SW480 (cell line): Measurements from ENCODE around the gene STXBP1.
"Not testable (repeated sequence)": the region's sequence is repeated elsewhere in the genome, so short reads cannot be mapped to it uniquely, and the experiment has no call there.

Source experiments
- DNase-seq: peaks from one replicate; pipeline ENCODE4 v3.0.0-alpha.2; 2016; ENCODE audit warnings: low spot score

Gene STXBP1

DNA sequence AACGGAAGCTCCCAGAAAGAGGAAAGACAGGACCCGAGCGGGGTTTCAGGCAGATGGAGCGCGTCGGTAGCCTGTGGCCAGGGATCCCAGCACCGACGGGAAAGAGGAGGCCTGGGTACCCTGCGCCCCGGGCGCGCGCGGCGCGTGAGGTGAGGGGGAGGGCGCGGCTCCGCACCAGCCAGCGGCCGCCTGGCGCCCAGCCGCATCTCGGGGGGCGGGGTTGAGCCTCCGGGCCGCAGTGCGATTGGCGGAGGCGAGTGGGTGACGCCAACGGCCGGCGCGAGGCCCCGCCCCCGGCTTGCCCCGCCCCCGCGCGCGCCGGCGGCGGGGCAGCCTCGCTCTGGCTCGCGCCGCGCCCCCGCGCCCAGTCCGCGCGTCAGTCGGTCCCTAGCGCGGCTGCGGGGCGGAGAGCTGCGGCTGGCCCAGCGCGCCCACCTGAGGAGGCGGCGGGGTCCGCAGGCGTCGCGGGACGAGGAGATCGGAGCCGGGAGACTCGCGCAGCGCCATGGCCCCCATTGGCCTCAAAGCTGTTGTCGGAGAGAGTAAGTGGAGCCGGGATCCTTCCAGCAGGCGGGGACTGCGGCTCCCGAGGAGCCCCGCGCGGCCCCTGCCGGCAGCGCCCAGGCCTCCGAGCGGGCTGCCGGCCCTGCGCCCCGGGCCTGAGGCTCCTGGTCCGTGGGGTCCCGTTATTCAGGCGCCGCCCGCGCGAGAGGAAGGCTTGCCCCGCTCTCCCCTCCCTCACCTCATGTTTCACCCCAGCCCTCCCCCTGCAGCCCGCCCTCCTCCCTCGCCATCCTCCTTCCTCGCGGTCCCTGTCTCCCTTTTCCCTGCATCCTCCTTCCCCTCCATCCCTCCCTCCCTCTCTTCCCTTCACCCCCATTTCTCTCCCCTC is at the start of gene STXBP1:
Gene STXBP1, plus strand, starts transcription at position 379 of the 892 bp plus-strand sequence. Its CDS starts 127 bp downstream, at position 506.
- DNase-seq, result peak; percentile 78

DNA sequence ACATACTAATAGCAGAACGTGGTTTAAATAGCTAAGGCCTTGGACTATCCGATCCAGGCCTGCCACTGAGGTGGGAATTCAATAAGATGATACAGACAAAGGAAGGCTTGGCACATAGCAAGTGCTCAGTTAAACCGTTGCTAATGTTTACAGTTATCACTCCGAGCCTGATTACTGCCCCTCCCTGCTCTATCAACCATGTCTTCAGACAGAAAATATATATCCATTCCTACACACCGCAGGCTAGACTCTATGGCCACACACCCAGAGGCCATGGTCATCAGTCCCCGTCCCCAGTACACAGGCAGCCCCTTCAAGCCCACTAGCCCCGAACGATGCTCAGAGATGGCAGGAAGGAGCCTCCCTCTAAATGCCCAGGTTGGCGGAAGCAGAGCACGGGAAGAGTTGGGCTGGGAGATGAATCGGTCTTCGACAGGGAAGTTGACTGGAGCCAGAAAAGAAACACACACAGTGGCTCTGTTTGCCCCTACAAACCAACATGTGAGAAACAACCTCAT is 49.7 kb upstream of the STXBP1 start:
- DNase-seq, result no peak

DNA sequence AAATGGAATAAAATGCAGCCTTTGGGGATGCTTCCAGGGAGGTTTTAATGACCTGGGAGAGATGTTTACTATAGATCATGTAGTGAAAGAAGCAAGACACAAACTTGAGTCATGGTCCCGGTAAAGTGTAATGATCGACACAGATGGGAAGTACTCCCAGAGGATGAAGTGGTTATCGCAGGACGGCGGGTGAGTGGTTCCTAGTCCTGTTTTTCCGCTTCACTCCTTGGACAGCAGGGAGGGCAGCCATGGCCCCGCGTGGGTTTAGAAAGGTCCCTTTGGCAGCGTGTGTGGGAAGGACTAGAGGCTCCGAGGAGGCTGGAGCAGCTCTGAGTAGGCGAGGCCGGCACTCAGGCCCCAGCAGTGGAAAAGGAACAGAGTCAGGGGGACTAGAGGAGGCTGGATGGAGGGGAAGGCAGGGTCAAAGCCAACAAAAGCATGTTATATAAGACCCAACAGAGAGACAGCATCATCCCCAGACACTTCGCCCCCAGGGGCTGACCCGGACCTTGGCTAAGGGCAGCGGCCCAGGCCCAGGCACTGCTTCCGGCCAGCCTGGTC is 49.2 kb upstream of the STXBP1 start:
- DNase-seq, result peak; percentile 35

DNA sequence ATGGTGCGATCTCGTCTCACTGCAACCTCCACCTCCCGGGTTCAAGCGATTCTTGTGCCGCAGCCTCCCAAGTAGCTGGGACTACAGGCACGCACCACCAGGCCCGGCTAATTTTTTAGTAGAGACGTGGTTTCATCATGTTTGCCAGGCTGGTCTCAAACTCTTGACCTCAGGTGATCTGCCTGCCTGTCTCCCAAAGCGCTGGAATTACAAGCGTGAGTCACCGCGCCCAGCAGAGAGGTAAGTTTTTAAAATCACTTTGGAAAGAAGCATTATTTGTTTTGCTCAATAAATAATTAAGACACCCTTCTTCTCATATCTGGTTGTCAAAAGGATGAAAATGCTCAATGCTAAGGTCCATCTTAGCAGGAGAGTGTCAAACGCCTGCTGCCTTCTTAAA is 48.5 kb upstream of the STXBP1 start:
- DNase-seq, result no peak

DNA sequence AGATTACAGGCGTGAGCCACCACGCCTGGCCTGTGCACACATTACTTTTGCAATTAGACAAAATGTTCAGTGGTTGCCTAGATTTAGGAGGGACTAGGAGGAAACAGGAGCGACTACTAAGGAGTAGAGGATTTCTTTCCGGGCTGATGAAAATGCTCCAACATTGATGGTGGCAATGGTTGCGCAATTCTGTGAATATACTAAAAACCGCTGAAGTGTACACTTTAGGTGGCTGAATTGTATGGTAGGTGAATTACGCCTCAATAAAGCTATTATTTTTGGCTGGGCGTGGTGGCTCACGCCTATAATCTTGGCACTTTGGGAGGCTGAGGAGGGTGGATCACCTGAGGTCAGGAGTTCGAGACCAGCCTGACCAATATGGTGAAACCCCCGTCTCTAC is 46.8 kb upstream of the STXBP1 start:
- DNase-seq, result no peak

DNA sequence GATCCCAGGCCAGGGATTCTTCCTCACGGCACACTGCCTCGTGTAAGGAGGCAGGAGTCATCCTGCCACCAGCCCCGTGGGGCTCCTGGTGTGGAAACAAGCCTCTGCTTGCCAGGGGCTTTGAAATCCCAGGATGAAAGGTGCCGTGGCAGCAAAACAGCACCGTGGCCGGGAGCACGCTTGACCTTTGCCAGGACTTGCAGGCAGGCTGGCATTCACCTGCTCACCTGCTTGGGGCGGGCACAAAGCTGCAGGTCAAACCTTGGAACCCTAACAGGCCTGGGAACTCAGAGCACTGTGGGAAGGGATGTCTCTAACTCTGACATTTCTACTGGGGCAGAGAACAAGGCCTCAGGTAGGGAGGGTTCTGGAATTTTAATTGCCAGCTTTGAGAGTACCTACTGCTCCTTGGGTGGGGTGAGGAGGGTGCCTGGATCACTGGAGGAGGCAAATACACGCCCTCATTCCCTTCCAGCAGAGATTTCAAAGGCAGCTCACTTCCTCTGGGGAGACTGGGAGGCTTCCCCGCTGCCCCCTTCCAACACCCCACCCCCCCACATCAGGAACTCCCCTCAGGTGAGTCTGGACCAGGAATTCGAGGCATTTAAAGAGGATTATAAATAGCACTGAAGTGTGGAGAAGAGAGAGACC is 45.6 kb upstream of the STXBP1 start:
- DNase-seq, result peak; percentile 74

DNA sequence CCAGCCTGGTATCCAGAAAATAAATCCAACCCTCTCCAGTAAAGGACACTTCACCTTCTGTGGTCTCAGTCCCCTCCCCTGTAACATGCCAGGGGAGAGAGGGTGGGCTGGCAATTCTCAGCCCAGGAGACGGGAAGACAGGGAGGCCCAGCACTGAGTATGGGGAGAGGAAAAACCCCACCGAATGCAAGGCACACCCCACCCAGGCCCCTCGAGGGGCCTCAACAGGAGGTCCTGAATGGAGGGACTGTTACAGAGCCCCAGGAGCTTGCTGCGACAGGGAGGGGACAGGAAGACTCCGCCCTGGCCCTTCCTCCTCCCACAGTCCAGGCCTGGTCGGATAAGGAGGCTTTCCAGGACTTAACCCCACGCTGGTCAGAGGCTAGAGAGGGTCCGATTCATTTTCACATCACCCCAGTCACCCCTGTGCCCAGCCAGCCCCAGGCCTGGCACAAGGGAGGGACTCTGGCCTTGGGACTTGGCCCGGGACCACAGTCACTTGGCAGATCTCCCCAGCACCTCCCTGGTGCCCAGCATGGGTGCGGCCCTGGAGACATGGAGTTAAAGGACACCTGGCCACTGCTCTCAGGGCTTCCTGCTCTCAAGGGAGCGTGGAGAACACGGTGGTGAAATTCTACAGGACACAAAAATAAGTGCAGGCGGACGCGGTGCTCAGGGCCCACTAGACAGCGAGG is 44.9 kb upstream of the STXBP1 start:
- DNase-seq, result peak; percentile 69

DNA sequence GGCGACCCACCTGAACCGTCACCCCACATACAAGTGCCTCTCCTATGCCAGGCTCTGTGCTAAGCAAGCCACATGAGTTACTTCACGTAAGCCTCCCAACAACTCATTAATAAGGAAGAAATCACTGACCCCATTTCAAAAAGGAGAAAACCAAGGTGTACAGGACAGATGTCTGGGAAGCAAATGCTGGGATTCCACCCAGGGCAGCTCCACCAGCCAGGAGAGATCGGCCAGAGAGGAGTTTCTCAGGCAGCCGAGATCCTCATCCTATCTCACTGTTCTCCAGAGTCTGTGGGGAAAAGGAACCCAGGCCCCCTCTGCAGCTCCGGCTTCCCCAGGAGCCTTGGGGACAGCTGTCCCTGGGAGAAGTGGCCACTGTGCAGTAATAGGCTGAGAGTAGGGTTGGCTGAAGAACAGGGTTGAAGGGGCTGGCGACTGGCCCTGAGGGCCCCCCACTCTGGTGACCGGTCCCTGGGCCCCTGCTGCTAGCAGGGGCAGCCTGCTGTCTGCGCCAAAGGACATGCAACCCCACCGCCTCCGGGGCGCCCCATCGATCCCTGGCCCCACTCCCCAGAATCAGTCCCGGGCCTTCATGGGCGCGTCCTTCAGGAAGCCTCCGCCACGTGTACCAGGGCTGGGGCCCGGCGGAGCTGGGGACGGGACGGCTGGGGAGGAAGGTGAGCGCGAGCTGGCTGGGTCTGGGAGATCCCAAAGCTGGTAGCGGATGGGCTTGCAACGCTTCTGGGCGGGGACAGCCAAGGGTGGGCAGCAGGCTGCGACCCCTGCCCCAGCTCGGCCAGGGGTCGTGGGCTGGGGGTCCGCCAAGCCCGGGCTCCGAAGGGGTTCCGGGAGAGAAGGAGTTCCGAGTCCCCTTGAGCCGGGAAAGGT is 44.1 kb upstream of the STXBP1 start:
- no peak for DNase-seq

DNA sequence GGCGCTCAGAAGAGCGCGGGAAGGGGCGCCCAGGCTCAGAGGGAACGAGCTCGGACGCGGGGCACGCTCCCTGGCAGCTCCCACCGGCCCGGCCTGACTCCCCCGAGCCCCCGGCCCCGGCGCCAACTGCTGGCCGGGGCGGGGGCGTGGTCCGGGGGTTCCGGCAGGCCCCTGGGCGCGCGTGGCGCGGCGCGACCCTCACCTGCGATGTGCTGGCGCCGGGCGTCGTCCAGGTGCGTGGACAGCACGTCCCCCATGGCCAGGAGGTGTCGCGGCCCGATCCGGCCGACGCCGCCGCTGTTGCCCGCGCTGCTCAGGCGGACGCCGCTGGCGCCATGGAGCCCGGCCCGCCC is 43.5 kb upstream of the STXBP1 start:
- DNase-seq, result no peak

DNA sequence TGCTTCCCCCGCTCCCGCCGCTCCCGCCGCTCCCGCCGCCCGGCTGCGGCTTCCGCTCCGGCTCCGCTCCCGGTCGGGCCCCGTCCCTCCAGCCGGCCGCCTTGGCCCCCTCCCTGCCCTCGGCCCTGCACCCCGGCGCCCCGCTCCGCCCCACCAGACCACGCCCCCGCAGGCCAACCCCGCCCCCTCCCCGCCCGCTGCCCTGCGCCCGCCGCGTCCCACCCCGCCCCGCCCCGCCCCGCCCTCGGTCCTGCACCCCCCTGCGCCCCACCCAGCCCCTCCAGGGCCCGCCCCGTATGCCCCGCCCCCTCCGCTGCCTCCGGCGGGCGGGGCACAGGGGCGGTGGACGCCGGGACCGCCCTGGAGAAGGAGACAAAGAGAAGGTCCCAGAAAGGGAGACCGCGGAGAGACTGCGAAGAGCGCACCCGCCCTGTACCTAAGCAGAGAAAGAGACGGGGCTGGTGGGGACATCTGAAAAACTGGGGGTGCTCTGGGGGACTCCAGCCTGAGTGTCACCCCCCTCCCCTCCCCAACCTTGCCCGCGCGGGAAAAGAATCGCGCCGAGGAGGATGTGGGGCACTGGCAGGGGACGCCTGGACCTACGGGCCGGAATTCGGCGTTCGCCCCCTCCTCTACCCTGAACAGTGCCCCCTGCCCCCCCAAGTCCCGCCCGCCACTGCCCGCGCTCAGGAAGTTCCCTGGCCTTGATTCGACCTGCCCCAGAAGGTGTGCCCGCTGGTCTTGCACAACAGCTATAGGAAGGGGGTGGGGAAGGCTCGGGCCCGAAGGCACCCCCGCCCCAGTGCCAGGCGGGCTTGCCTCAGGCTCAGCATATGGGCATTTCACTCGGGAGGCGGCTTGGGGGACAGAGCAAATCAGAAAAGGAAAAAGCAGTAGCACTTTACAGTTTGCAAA is 42.8 kb upstream of the STXBP1 start:
- peak; percentile 83 for DNase-seq

DNA sequence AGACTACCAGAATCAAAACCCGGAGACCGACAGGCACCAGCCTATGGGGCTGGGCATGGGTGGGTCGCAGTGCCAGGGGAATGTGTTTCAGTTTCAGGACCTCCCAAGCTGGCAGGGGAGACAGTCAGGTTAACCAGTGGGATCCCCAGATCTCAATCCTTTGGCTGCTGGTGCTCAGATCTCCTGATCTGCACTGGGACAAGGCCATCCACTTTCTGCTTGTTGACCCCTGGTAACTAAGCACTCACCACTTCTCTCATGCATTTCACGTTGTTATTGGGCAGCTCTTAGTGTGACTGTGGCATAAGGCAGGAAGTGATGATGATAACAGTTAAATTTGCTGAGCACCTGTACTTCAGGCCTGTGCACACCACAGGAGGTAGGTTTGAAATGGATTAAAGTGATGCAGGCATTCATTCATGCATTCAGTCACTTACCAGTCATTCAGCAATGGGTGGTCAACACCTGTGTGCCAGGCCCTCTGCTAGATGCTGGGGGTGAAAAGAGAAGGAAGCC is 42.1 kb upstream of the STXBP1 start:
- peak; percentile 68 for DNase-seq

DNA sequence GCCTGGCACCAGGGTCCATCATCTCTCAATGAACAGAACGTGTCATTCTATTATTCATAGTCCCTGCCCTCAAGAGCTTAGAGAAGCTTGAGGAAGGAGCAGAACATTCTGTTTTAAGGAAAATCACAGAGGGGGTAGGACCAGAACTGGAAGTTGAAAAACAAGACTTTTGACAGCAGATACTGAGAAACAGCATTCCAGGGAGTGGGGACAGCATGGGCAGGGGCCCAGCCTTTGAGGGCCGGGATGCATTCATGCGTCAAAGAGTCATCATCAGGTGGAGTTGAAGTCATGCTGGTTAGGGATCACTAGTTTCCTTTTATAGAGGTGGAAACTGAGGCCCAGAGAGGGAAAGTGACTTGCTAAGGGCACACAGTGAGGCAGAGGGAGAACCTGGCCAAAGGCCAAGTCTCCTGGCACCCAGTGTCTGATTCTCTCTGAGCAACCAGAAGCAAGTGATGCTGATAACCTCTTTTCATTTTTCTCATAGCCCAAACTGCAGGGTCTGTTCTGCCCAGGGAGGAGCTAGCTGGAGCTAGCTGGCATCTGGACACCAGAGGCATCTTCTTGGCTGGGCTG is 41.5 kb upstream of the STXBP1 start:
- no peak for DNase-seq

DNA sequence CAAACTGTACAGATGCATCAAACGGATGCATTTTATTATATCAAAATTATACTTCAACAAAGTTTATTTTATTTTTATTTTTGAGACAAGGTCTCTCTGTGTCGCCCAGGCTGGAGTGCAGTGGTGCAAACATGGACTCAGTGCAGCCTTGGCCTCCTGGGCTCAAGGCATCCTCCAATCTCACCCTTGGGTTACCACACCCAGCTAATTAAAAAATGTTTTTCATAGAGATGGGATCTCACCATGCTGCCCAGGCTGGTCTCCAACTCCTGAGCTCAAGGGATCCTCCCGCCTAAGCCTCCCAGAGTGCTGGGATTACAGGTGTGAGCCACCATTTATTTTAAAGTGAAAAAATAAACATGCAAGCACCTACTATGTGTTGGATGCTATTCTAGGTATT is 40.1 kb upstream of the STXBP1 start:
- no peak for DNase-seq

DNA sequence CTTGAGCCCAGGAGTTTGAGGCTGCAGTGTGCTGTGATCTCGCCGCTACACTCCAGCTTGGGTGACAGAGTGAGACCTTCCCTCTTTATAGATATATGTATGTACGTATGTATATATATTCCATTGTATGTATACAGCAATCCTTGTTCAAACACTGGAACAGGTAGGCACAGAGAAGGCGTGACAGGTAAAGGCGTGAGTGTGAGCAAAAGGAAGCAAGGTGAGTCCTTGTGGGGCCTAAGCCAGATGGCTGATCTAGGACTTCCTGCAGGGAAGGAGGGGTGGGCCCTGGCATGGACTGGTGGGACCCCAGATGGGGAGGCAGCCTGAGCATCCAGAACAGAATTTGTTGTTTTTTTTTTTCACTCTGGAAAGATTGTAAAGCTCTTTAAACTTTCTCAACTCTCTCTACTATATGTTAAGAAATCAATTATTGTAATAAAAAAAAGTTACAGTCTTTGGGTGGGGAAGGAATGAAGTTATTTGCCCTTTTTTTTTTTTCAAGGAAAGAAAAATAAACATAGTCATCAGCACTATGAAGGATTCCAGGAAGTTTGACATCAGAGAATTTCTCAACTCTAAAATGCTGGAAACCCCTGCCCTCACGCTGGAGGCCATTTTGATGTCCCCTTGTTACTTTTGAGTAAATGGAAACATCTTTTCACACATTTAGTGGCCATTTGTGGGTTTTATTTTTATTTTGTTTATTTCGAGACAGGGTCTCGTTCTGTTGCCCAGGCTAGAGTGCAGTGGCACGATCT is 38.9 kb upstream of the STXBP1 start:
- no peak for DNase-seq

DNA sequence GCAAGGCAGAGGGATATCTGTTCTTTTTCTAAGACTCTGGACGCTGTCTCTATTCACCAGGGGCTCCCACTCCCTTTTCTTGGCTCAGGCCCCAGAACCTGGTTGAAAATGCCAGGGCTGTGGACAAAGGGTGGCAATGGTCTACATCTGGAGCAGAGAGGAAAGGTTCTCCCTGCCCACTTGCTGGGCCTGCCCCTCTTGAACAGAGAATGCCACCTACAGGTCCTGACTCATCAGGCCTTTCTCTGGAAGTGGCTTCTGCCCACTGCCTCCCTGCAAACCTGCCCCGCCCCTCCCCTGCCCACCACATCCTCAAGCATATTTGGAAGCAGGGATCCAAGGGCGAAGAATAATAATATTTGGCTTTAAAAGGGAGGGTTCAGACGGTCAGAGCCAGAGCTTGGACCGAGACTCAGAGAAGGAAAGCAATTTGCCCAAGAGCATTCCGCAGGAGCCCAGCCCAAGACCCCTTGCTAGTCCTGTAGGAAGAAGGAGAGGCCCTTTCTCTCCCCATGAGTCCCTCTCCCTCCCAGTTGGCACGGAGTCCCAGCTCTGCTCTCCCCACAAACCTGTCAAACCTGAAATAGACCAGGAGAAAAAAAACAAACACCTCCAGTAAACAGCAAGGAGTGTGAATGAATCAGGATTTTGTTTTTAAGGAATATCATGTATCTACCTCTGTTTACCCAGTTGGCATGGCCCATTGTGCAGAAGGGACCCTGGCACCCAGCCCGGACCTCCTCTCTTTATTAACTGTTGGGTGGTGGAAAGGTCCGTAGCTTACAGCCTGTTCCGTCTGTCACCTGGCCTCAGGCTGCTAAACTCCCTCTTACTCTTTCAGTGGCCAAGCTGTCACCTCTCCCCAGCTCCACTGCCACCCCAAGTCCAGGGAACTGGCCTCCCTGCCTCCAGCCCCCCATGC is 37.7 kb upstream of the STXBP1 start:
- peak; percentile 91 for DNase-seq

DNA sequence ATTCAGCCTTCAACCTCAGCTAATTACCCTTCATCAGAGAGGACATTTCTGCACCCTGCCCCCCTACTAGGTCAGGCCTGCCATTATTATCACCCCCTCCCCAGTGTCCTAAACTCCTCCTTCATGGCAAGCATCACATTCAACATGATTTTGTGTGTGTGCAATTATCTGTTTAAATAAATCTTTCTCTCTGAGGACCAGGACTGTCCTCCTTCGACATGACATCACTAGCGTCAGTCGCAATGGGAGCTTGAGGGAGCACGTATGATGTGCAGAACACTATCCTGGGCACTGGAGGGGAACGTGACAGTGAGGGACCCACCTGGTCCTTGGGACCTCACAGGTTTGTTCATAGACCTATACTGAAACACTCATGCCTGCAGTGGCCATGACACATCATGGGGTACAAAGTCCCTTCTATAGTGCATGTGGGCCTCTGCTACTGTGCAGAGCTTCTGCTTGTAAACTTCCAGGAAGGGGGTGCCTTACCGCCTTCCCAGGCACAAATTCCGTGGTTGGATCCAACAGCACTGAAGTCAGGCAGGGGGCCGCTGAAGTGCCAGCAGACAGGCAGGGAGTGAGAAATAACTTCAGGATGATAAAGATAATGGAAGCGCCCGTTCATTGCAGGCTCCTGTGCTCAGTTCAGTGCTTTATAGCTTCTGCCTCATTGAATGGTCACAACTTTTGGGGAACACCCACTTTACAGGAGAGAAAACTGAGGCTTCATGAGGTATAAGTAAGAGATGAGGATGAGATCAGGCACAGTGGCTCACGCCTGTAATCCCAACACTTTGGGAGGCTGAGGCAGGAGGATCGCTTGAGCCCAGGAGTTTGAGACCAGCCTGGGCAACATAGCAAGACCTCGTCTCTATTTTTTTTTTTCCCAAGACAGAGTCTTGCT is 36.0 kb upstream of the STXBP1 start:
- DNase-seq, result peak; percentile 69

DNA sequence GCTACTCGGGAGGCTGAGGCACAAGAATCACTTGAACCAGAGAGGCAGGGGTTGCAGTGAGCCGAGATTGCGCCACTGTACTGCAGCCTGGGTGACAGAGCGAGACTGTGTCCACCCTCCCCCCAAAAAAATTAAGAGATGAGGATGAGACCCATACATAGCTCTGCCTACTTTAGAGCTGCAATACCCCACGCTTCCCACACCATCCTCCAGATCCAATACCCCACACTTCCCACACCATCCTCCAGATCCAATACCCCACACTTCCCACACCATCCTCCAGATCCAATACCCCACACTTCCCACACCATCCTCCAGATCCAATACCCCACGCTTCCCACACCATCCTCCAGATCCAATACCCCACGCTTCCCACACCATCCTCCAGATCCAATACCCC is 34.9 kb upstream of the STXBP1 start:
- not testable (repeated sequence) for DNase-seq
